Brain microvascular endothelial cell (primary cell): ENCODE results near the gene SNAPC4.
"Not testable (repeated sequence)": the region's sequence is repeated elsewhere in the genome, so short reads cannot be mapped to it uniquely, and the experiment has no call there.

ENCODE experiments used
- DNase-seq: peaks from one replicate; pipeline ENCODE4 v3.0.0-alpha.2; 2020
- H3K27ac ChIP-seq: fragments of 250-450 bp; sonication (Bioruptor Pico); 2 replicates; pipeline ENCODE4 v1.5.1; 2020; ENCODE audit warnings: mild to moderate bottlenecking, moderate library complexity
- H3K27me3 ChIP-seq: fragments of 250-450 bp; sonication (Bioruptor Pico); replicated peaks from 2 replicates; pipeline ENCODE4 v1.5.1; 2020; ENCODE audit warnings: mild to moderate bottlenecking
- H3K36me3 ChIP-seq: fragments of 250-450 bp; sonication (Bioruptor Pico); replicated peaks from 2 replicates; pipeline ENCODE4 v1.5.1; 2020; ENCODE audit warnings: mild to moderate bottlenecking
- H3K4me3 ChIP-seq: 2 replicates; pipeline ENCODE4 v1.5.1; 2011; ENCODE audit warnings: low read depth, mild to moderate bottlenecking, control low read depth, low read length, moderate library complexity
- CTCF ChIP-seq: IDR thresholded peaks from 2 replicates; pipeline ENCODE4 v1.5.1; 2011; ENCODE audit warnings: low read depth, mild to moderate bottlenecking, moderate library complexity, low read length, control low read depth, inconsistent platforms; ENCODE audit errors: missing control alignments
- in situ Hi-C: cut with HindIII; loops from 2 replicates; pipeline ENCODE4 v1.10.0; 2017; ENCODE audit warnings: low sequenced_read_pairs, low pct_ligation_motif_present

Gene SNAPC4

GRCh38 chr9:136430588-136431234 lies 30.7 kb upstream of the SNAPC4 start:
- in situ Hi-C loops: no loop called here
- peaks cover 32% of the 10 kb centered on the region for H3K36me3 ChIP-seq
- no peak for DNase-seq
- TF ChIP-seq CTCF: no peak
- no peak overlapping the region for H3K27ac ChIP-seq
- no peak overlapping the region for H3K4me3 ChIP-seq
- H3K27me3 ChIP-seq: no peaks in the 10 kb centered on the region

- H3K36me3 ChIP-seq: peaks cover 31% of the 10 kb centered on the region
- TF ChIP-seq CTCF: no peak
- DNase-seq: no peak
- H3K27ac ChIP-seq: no peak overlapping the region
- H3K4me3 ChIP-seq: no peak overlapping the region
- in situ Hi-C loops: no loop called here
- H3K27me3 ChIP-seq: no peaks in the 10 kb centered on the region
Observed at GRCh38 chr9:136429683-136430491, 29.9 kb upstream of the SNAPC4 start.

GRCh38 chr9:136429075-136429628 lies 29.2 kb upstream of the SNAPC4 start:
- in situ Hi-C loops: no loop called here
- no peak for TF ChIP-seq CTCF
- Histone ChIP-seq H3K36me3 (peaks cover 38% of the 10 kb centered on the region), H3K4me3 (no peak overlapping the region), H3K27ac (no peak overlapping the region), H3K27me3 (no peaks in the 10 kb centered on the region)
- DNase-seq: no peak

- H3K4me3 ChIP-seq: no peak overlapping the region
- H3K36me3 ChIP-seq: peaks cover 50% of the 10 kb centered on the region
- TF ChIP-seq CTCF: no peak
- in situ Hi-C loops: no loop called here
- H3K27me3 ChIP-seq: no peaks in the 10 kb centered on the region
- H3K27ac ChIP-seq: no peak overlapping the region
- no peak for DNase-seq
Observed at GRCh38 chr9:136426787-136427186, 26.8 kb upstream of the SNAPC4 start.

- peaks cover 57% of the 10 kb centered on the region for H3K36me3 ChIP-seq
Observed at GRCh38 chr9:136425367-136425766, 25.4 kb upstream of the SNAPC4 start.

GRCh38 chr9:136424750-136425362 lies 24.9 kb upstream of the SNAPC4 start:
- Histone ChIP-seq H3K4me3 (no peak overlapping the region), H3K36me3 (peaks cover 59% of the 10 kb centered on the region), H3K27me3 (no peaks in the 10 kb centered on the region), H3K27ac (no peak overlapping the region)
- in situ Hi-C loops: no loop called here
- no peak for DNase-seq
- no peak for TF ChIP-seq CTCF

More at GRCh38 chr9:136425367-136425766, 25.4 kb upstream of the SNAPC4 start:
- H3K27me3 ChIP-seq, H3K4me3 ChIP-seq, H3K27ac ChIP-seq, in situ Hi-C loops, DNase-seq: not testable (repeated sequence)
